HG02981 (cell line): ENCODE data around the gene ARID4B.

ENCODE experiments used
- ATAC-seq: cut with Tn5 transposase; IDR thresholded peaks from one replicate; pipeline ENCODE4 v1.9.1; 2021; ENCODE audit warnings: mild to moderate bottlenecking, moderate library complexity; ENCODE audit not compliant: unreplicated experiment

Gene ARID4B

GRCh38 chr1:235129774-235130570 lies 198.0 kb downstream of the ARID4B start:
- ATAC-seq, result no peak

GRCh38 chr1:235128456-235129328 lies 199.3 kb downstream of the ARID4B start, which contains the start of gene TOMM20:
Gene TOMM20 (minus strand): TSS chr1:235128837. CDS start chr1:235128715, 122 bp downstream.
- peak; percentile 95 for ATAC-seq

GRCh38 chr1:235127732-235128455 lies 200.1 kb downstream of the ARID4B start:
- ATAC-seq, result no peak

- no peak for ATAC-seq
These were observed 200.8 kb downstream of the ARID4B start for GRCh38 chr1:235127203-235127602.

GRCh38 chr1:235124665-235125064 lies 203.3 kb downstream of the ARID4B start:
- no peak for ATAC-seq

GRCh38 chr1:235124111-235124510 lies 203.9 kb downstream of the ARID4B start:
- ATAC-seq, result no peak

- no peak for ATAC-seq
These were observed 205.6 kb downstream of the ARID4B start for GRCh38 chr1:235122348-235122747.
